CD1c-positive myeloid dendritic cell (primary cell): ENCODE data around the gene LRRC49.
"Not testable (repeated sequence)": the region's sequence is repeated elsewhere in the genome, so short reads cannot be mapped to it uniquely, and the experiment has no call there.

Source experiments
- DNase-seq: peaks from one replicate; pipeline ENCODE4 v3.0.0-alpha.2; 2016; ENCODE audit errors: extremely low spot score

LRRC49 gene

GRCh38 chr15:70923311-70924080, 30.9 kb downstream of the LRRC49 start:
- no peak for DNase-seq

GRCh38 chr15:70926914-70927313, 34.3 kb downstream of the LRRC49 start:
- DNase-seq, result not testable (repeated sequence)

- DNase-seq, result no peak
Observed at GRCh38 chr15:70931821-70932220, 39.2 kb downstream of the LRRC49 start.

- DNase-seq, result no peak
Observed at GRCh38 chr15:70932397-70932796, 39.8 kb downstream of the LRRC49 start.

GRCh38 chr15:70933411-70933810, 40.8 kb downstream of the LRRC49 start:
- DNase-seq, result no peak

GRCh38 chr15:70935631-70936030, 43.0 kb downstream of the LRRC49 start:
- no peak for DNase-seq

GRCh38 chr15:70936326-70936725, 43.7 kb downstream of the LRRC49 start:
- DNase-seq, result no peak

- DNase-seq, result not testable (repeated sequence)
Observed at GRCh38 chr15:70943285-70943684, 50.7 kb downstream of the LRRC49 start.

GRCh38 chr15:70947351-70948335, 55.0 kb downstream of the LRRC49 start:
- no peak for DNase-seq

- no peak for DNase-seq
Observed at GRCh38 chr15:70950953-70951352, 58.3 kb downstream of the LRRC49 start.

- DNase-seq, result no peak
Observed at GRCh38 chr15:70954171-70954570, 61.5 kb downstream of the LRRC49 start.

GRCh38 chr15:70954733-70955132, 62.1 kb downstream of the LRRC49 start:
- no peak for DNase-seq

GRCh38 chr15:70955151-70955550, 62.5 kb downstream of the LRRC49 start:
- DNase-seq, result no peak

- DNase-seq, result no peak
Observed at GRCh38 chr15:70956201-70956995, 63.8 kb downstream of the LRRC49 start.

GRCh38 chr15:70962084-70962483, 69.5 kb downstream of the LRRC49 start:
- no peak for DNase-seq

- no peak for DNase-seq
Observed at GRCh38 chr15:70963199-70963598, 70.6 kb downstream of the LRRC49 start.

GRCh38 chr15:70964058-70964457, 71.4 kb downstream of the LRRC49 start:
- DNase-seq, result no peak

- no peak for DNase-seq
Observed at GRCh38 chr15:70964686-70965085, 72.1 kb downstream of the LRRC49 start.

- no peak for DNase-seq
Observed at GRCh38 chr15:70967646-70968045, 75.0 kb downstream of the LRRC49 start.

- no peak for DNase-seq
Observed at GRCh38 chr15:70974004-70974832, 81.6 kb downstream of the LRRC49 start.

GRCh38 chr15:70976851-70977250, 84.2 kb downstream of the LRRC49 start:
- no peak for DNase-seq
